Measurements from ENCODE around the gene GINS3.

DNA sequence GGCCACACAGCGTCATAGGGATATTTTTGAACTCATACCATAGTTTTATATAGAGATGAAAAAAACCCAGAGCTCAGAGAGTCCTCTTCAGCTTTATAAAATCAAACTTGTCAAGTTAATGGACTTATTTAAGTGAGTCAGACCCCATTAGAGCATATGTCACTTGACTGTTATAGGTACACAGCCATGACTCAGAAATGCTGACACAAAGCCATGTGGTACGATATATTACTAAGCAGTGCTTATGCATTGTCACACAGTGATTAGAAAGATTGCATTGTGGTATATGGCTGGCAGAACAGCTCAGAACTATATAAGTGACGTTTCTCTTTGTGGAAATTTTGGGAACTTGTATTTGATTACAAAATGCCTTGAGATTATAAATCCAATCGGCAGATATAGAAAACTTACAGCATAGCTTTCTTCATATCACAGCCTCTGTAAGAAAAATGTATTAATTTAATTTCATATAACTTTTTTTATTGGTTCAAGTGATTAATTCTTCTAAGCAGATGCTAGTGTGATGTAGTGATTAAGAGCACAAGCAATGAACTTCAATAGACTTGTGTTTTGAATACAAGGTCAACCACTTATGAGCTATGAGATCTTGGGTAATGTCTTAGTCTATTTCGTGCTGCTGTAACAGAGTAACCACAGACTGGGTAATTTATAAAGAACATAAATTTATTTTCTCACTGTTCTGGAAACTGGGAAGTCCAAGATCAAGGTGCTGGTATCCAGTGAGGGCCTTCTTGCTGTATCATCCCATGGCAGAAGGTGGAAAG, 25.8 kb upstream of the GINS3 start:
- TF ChIP-seq EZH2 (IDR thresholded peaks at IDR 0.05; ENCODE audit: borderline replicate concordance, low read depth, low read length, severe bottlenecking), result no peak
- TF ChIP-seq, protein P1, sequence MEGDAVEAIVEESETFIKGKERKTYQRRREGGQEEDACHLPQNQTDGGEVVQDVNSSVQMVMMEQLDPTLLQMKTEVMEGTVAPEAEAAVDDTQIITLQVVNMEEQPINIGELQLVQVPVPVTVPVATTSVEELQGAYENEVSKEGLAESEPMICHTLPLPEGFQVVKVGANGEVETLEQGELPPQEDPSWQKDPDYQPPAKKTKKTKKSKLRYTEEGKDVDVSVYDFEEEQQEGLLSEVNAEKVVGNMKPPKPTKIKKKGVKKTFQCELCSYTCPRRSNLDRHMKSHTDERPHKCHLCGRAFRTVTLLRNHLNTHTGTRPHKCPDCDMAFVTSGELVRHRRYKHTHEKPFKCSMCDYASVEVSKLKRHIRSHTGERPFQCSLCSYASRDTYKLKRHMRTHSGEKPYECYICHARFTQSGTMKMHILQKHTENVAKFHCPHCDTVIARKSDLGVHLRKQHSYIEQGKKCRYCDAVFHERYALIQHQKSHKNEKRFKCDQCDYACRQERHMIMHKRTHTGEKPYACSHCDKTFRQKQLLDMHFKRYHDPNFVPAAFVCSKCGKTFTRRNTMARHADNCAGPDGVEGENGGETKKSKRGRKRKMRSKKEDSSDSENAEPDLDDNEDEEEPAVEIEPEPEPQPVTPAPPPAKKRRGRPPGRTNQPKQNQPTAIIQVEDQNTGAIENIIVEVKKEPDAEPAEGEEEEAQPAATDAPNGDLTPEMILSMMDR (IDR thresholded peaks at IDR 0.05; ENCODE audit: borderline replicate concordance, extremely low read depth, low read length, poor library complexity, severe bottlenecking), result no peak
